ENCODE results near the gene CHMP3. TPM values are rescaled to one million over a fixed set of nuclear protein-coding genes. Genes with fewer than 3 reads are reported as not detected.

Gene CHMP3
- polyA plus RNA-seq, 1 of the 3 experiments (the other 2 are of a cell fraction) = 75.3 TPM

DNA sequence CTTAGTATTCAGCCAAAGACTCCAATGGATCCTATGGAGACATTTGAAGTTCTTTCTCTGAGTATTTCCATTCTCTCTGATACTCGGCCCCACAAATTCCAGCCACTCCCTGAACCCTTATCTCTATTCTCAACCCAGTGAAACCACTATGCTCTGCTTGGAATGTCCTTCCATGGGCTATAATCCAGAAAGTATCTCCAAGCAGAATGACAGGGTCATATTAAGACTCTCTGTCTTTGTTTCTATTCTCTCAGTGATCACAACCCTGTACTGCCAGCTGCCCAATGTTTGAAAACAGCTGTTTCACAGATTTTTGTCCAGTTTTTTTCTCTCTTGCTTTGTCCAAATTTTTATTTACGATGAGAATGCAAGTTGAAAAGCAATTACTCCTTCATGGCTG, 21.9 kb downstream of the CHMP3 start:
- TF ChIP-seq CHD2 (IDR thresholded peaks at IDR 0.05; ENCODE audit: low read length, partially characterized antibody) (no peak), FOXJ3 (CRISPR knock-in tag; IDR thresholded peaks at IDR 0.05) (no peak), GABPA (IDR thresholded peaks at IDR 0.05; ENCODE audit: low read depth) (no peak), TCF12 (IDR thresholded peaks at IDR 0.05) (no peak), ELF1 (IDR thresholded peaks at IDR 0.05) (no peak), JUND (IDR thresholded peaks at IDR 0.05) (no peak), SMC3 (IDR thresholded peaks at IDR 0.05; ENCODE audit: low read depth, low read length) (no peak), NFIC (IDR thresholded peaks at IDR 0.05; ENCODE audit: borderline replicate concordance) (no peak), GATA2 (CRISPR knock-in tag; IDR thresholded peaks at IDR 0.05) (no peak), POLR2AphosphoS5 (IDR thresholded peaks at IDR 0.05; ENCODE audit: low read depth, low read length) (no peak)
- TF ChIP-seq, protein P1, sequence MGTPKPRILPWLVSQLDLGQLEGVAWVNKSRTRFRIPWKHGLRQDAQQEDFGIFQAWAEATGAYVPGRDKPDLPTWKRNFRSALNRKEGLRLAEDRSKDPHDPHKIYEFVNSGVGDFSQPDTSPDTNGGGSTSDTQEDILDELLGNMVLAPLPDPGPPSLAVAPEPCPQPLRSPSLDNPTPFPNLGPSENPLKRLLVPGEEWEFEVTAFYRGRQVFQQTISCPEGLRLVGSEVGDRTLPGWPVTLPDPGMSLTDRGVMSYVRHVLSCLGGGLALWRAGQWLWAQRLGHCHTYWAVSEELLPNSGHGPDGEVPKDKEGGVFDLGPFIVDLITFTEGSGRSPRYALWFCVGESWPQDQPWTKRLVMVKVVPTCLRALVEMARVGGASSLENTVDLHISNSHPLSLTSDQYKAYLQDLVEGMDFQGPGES (IDR thresholded peaks at IDR 0.05; ENCODE audit: low read depth, low read length) = no peak
- Histone ChIP-seq H3K4me3 (ENCODE audit: low read depth in 2 of 2, low read length in 1 of 2) (no peak overlapping the region), H3K4me2 (no peak overlapping the region), H3K9ac (no peak overlapping the region), H3K4me1 (ENCODE audit: control insufficient read depth in 1 of 2, insufficient read depth in 2 of 2, low read depth in 1 of 2, low read length in 1 of 2) (no peaks in the 10 kb centered on the region), H3F3A (replicated peaks; ENCODE audit: insufficient read depth) (no peaks in the 10 kb centered on the region), H4K20me1 (ENCODE audit: insufficient read depth) (no peaks in the 10 kb centered on the region), H3K79me2 (ENCODE audit: insufficient read depth) (peaks cover 3% of the 10 kb centered on the region; the same call in 1 of the 2 replicates), H3K27ac (ENCODE audit: low read depth in 2 of 2, low read length in 1 of 2) (no peak overlapping the region), H3K27me3 (ENCODE audit: insufficient read depth) (no peaks in the 10 kb centered on the region), H3K9me2 (no peaks in the 10 kb centered on the region), H3K9me3 (no peaks in the 10 kb centered on the region), H3K36me3 (replicated peaks in 1 of 2; ENCODE audit: control insufficient read depth in 1 of 2, insufficient read depth in 2 of 2, low read length in 1 of 2) (peaks cover 8 to 31% of the 10 kb centered on the region in 2 experiments), H2AFZ (ENCODE audit: low read depth) (no peak overlapping the region)
- 93% methylated on average over 2 of the region's 2 CpGs for WGBS (ENCODE audit: low lambda C conversion rate)
- ChIA-PET POLR2A (no interaction called here), CTCF (no interaction called here)
- DNase-seq = no peak

GRCh38 chr2:86533589-86533988, 29.7 kb downstream of the CHMP3 start:
- Histone ChIP-seq H3K36me3 (replicated peaks in 1 of 2; ENCODE audit: control insufficient read depth in 1 of 2, insufficient read depth in 2 of 2, low read length in 1 of 2) (peaks cover 1 to 5% of the 10 kb centered on the region in 2 experiments), H2AFZ (ENCODE audit: low read depth) (no peak overlapping the region), H3K27me3 (ENCODE audit: insufficient read depth) (no peaks in the 10 kb centered on the region), H3K9me2 (no peaks in the 10 kb centered on the region), H3K27ac (ENCODE audit: low read depth in 2 of 2, low read length in 1 of 2) (no peak overlapping the region), H3K4me3 (ENCODE audit: low read depth in 2 of 2, low read length in 1 of 2) (no peak overlapping the region), H4K20me1 (ENCODE audit: insufficient read depth) (no peaks in the 10 kb centered on the region), H3K9ac (no peak overlapping the region), H3K9me3 (peaks cover 4% of the 10 kb centered on the region; the same call in 1 of the 2 replicates), H3F3A (replicated peaks; ENCODE audit: insufficient read depth) (peaks cover 4% of the 10 kb centered on the region), H3K4me1 (ENCODE audit: control insufficient read depth in 1 of 2, insufficient read depth in 2 of 2, low read depth in 1 of 2, low read length in 1 of 2) (no peaks in the 10 kb centered on the region), H3K4me2 (no peak overlapping the region), H3K79me2 (ENCODE audit: insufficient read depth) (no peaks in the 10 kb centered on the region)
- DNase-seq = no peak
- CTCF ChIA-PET = no interaction called here
- POLR2A ChIA-PET = interaction anchor here (0.6 kb wide), 1 partner anchor 21 kb away, joined by 3 read pairs; no protein-coding TSS in a partner anchor
- no peak for TF ChIP-seq MXI1 (IDR thresholded peaks at IDR 0.05; ENCODE audit: low read depth, low read length)
- TF ChIP-seq POLR2AphosphoS5 (IDR thresholded peaks at IDR 0.05; ENCODE audit: low read depth, low read length) = no peak
- TF ChIP-seq YY1 (IDR thresholded peaks at IDR 0.05; ENCODE audit: low read depth) = no peak
- TF ChIP-seq SIN3A (IDR thresholded peaks at IDR 0.05; ENCODE audit: borderline replicate concordance, low read depth, low read length) = no peak
- 95% methylated on average over 3 of the region's 3 CpGs for WGBS (ENCODE audit: low lambda C conversion rate)
